ENCODE data around the gene UPK2. TPM values are rescaled to one million over a fixed set of nuclear protein-coding genes. Genes with fewer than 3 reads are reported as not detected.

The UPK2 gene
- polyA plus RNA-seq, 3 donors, result not detected

DNA sequence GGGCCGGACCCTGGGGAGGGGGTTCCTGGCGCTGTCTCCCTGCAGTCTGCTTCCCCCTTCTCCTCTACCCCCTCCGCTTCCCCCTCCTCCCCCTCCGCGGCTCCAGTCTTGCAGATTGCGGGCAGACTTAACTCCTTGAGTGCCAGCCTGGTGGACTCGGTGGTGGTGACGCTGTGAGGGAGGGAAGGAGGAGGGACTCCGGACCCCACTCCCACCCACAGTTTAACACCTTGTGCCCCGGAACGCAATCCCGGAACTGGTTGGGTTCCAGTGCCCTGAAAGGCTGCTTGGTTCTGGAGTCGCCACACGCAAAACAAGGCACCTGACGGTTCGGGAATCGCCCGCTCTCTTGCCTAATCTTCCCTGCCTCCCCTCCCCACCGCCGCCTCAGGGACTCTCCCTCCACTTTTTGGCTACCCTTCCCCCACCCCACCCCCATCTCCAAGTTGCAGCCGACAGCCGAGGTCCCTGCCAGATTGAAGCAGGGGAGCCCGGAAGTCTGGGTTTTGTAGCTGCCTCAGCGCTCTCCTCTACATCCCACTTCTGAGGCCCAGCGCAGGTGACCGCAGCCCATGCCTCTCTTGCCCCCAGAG, 26.5 kb upstream of the UPK2 start:
- no peak for TF ChIP-seq CTCF (IDR thresholded peaks at IDR 0.05)
- peak overlapping the region; percentile 79 for H3K9ac ChIP-seq (ENCODE audit: insufficient read depth, low read length, poor library complexity, severe bottlenecking)
- peaks cover 13% of the 10 kb centered on the region for H3K79me2 ChIP-seq (ENCODE audit: insufficient read depth, low read length)
- peaks cover 4% of the 10 kb centered on the region for H4K20me1 ChIP-seq (ENCODE audit: insufficient read depth, low read length)
- H3K4me1 Mint-ChIP-seq, result peaks cover 37% of the 10 kb centered on the region
- H3K4me1 ChIP-seq (ENCODE audit: control insufficient read depth in 1 of 2, insufficient read depth in 2 of 2, low read length in 2 of 2), result peaks cover 42 to 56% of the 10 kb centered on the region in 2 donors
- H3K27ac Mint-ChIP-seq, result peak overlapping the region; percentile 72 to 96 (median 86)
- no peaks in the 10 kb centered on the region for H3K9me3 Mint-ChIP-seq
- no peaks in the 10 kb centered on the region for H3K36me3 Mint-ChIP-seq
- peak overlapping the region; percentile 94 for H2AFZ ChIP-seq (ENCODE audit: insufficient read depth, low read depth, low read length, poor library complexity, severe bottlenecking)
- H3K4me2 ChIP-seq (replicated peaks; ENCODE audit: extremely low read depth, low read length, poor library complexity, severe bottlenecking), result peak overlapping the region; percentile 98
- no peaks in the 10 kb centered on the region for H3K27me3 ChIP-seq (ENCODE audit: control insufficient read depth in 2 of 2, insufficient read depth in 2 of 2, low read length in 2 of 2)
- H3K27ac ChIP-seq (ENCODE audit: low read depth in 1 of 2, low read length in 2 of 2), result peak overlapping the region; percentile 86 to 87
- WGBS (ENCODE audit: insufficient coverage), result 0% methylated on average over 9 of the region's 26 CpGs
- intact Hi-C loops (cut with micrococcal nuclease), result loop anchor here (2.0 to 10.0 kb wide), 7 partner anchors 21 to 245 kb away; partner anchors contain the start of genes C2CD2L (in 1 of the 2), DDX6 (in 1 of the 2), RPS25 (in 1 of the 2) and TRAPPC4 (in 1 of the 2)
- H3K27me3 Mint-ChIP-seq (ENCODE audit: low read depth in 3 of 3), result peaks cover 0 to 15% (median 3%) of the 10 kb centered on the region in 3 donors
- peak overlapping the region; percentile 92 to 98 for H3K4me3 Mint-ChIP-seq
- peak overlapping the region; percentile 78 to 91 (median 84) for H3K4me3 ChIP-seq (replicated peaks in 1 of 3; ENCODE audit: low read depth in 2 of 3, low read length in 3 of 3)
- H3K9me3 ChIP-seq (replicated peaks in 1 of 2; ENCODE audit: control insufficient read depth in 1 of 2, insufficient read depth in 1 of 2, low read length in 2 of 2), result no peaks in the 10 kb centered on the region
- peak; percentile 41 to 75 (median 68) for DNase-seq
- no peaks in the 10 kb centered on the region for H3K36me3 ChIP-seq (replicated peaks in 1 of 2; ENCODE audit: control insufficient read depth in 1 of 2, insufficient read depth in 2 of 2, low read length in 2 of 2)

- DNase-seq, result peak; percentile 60 to 76 (median 72)
- Histone ChIP-seq H3K79me2 (ENCODE audit: insufficient read depth, low read length) (peaks cover 7% of the 10 kb centered on the region), H3K27ac (ENCODE audit: low read depth in 1 of 2, low read length in 2 of 2) (peak overlapping the region; percentile 86 to 87), H3K9me3 (replicated peaks in 1 of 2; ENCODE audit: control insufficient read depth in 1 of 2, insufficient read depth in 1 of 2, low read length in 2 of 2) (no peaks in the 10 kb centered on the region), H3K4me1 (ENCODE audit: control insufficient read depth in 1 of 2, insufficient read depth in 2 of 2, low read length in 2 of 2) (peaks cover 41 to 50% of the 10 kb centered on the region in 2 donors), H4K20me1 (ENCODE audit: insufficient read depth, low read length) (no peaks in the 10 kb centered on the region), H3K9ac (ENCODE audit: insufficient read depth, low read length, poor library complexity, severe bottlenecking) (peak overlapping the region; percentile 79), H2AFZ (ENCODE audit: insufficient read depth, low read depth, low read length, poor library complexity, severe bottlenecking) (peak overlapping the region; percentile 94), H3K4me3 (replicated peaks in 1 of 3; ENCODE audit: low read depth in 2 of 3, low read length in 3 of 3) (peak overlapping the region; percentile 78 to 91 (median 84)), H3K4me2 (replicated peaks; ENCODE audit: extremely low read depth, low read length, poor library complexity, severe bottlenecking) (peak overlapping the region; percentile 98), H3K36me3 (replicated peaks in 1 of 2; ENCODE audit: control insufficient read depth in 1 of 2, insufficient read depth in 2 of 2, low read length in 2 of 2) (no peaks in the 10 kb centered on the region), H3K27me3 (ENCODE audit: control insufficient read depth in 2 of 2, insufficient read depth in 2 of 2, low read length in 2 of 2) (no peaks in the 10 kb centered on the region)
- WGBS (ENCODE audit: insufficient coverage), result under 1% methylated on average over 15 of the region's 20 CpGs
- peak; percentile 96 for TF ChIP-seq CTCF (IDR thresholded peaks at IDR 0.05)
- Mint-ChIP-seq H3K27me3 (ENCODE audit: low read depth in 3 of 3) (peaks cover under 1 to 17% (median 4%) of the 10 kb centered on the region in 3 donors), H3K4me1 (peaks cover 37% of the 10 kb centered on the region), H3K36me3 (no peaks in the 10 kb centered on the region), H3K4me3 (peak overlapping the region; percentile 92 to 98), H3K27ac (peak overlapping the region in 6 of 7 donors; percentile 56 to 96 (median 80)), H3K9me3 (peaks cover 0 to 2% (median 0%) of the 10 kb centered on the region in 7 donors)
- intact Hi-C loops (cut with micrococcal nuclease), result loop anchor here (2.0 to 10.0 kb wide), 3 partner anchors 23 to 245 kb away; no protein-coding TSS in a partner anchor
Observed at GRCh38 chr11:118930094-118930712, 25.9 kb upstream of the UPK2 start.

Measured in CD14-positive monocyte (primary cell).